Stimulated activated CD8-positive, alpha-beta memory T cell treated with anti-CD3 and anti-CD28 coated beads, Interleukin-12 subunit alpha, Interleukin-12 subunit beta, amount 100 ng/mL, for 4 hours (primary cell): Measurements from ENCODE around the gene GALNT18.

ENCODE experiments used
- DNase-seq: peaks from one replicate; pipeline ENCODE4 v3.0.0-alpha.2; 2020; ENCODE audit warnings: low read depth

Gene GALNT18

GRCh38 chr11:11565636-11566035 lies 56.2 kb downstream of the GALNT18 start:
- no peak for DNase-seq

DNA sequence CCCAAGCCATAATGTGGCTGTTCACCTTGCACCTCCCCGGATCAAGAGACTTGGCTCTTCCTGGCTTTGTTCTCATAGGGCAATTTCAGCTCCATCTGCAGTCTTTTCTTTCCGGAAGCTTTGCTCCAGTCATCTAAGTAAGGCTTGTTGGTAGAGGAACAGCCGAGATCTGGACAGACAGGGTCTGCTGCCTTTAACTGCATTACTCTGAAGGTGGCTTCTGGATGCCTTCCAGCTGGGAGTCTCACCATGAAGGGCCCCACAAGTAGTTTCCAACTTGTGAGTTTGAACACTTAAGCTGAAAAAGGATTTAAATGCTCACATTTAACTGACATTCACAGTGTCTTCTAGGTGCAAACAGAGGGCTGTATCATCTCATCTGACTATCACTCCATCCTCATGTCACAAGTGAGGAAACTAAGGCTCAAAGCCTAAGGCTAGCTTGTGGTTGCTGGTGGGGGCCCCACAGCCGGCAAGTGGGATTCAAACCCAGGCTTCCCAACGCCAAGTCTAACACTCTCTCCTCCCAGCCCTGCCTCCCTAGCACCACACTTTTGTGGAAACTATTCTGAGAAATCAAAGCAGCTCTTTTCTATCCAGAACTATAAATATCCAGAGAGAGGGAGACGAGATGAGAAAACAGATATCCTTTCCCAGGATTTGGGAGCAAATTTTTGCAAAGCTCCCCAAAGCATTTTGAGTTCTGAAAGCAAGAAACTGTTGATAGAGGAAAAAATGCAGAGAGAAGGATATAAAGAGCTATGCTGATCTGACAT lies 58.4 kb downstream of the GALNT18 start:
- no peak for DNase-seq

DNA sequence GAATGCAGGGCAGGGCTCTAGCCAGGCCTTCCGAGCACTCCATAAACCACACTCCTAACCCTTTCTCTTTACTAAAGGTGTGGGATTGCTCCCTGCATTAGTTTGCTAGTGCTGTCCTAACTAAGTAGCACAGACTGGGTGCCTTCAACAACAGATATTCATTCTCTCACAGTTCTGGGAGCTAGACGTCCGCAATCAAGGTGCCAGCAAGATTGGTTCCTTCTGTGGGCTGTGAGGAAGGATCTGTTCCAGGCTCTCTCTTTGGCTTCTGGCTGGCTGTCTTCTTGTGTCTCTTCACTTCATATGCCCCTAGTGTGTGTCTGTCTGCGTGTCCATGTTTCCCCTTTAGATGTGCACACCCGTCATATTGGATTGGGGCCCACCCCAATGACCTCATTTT lies 59.8 kb downstream of the GALNT18 start:
- no peak for DNase-seq

- DNase-seq, result no peak
Measured at GRCh38 chr11:11558826-11559225, 63.0 kb downstream of the GALNT18 start.

- DNase-seq, result no peak
Measured at GRCh38 chr11:11558396-11558795, 63.4 kb downstream of the GALNT18 start.

DNA sequence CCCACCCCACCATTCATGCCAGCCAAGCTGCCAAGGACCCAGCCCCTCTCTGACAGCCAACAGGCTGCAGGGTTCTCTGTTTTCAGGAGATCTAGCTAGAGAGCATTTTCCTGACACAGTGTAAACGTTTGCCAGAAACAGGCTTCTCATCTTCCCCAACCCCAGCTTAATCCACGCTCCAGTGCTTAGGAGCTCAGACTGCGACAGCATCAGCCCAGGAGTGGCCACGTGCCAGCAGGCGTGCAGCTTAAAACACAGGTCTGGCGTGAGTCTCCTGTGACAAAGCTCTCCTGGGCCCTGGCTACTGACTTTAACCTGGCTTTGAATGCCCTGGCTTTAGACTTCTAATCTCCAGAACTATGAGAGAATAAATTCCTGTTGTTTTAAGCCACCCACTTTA lies 66.6 kb downstream of the GALNT18 start:
- DNase-seq, result no peak

- DNase-seq, result no peak
Measured at GRCh38 chr11:11553573-11553972, 68.2 kb downstream of the GALNT18 start.

DNA sequence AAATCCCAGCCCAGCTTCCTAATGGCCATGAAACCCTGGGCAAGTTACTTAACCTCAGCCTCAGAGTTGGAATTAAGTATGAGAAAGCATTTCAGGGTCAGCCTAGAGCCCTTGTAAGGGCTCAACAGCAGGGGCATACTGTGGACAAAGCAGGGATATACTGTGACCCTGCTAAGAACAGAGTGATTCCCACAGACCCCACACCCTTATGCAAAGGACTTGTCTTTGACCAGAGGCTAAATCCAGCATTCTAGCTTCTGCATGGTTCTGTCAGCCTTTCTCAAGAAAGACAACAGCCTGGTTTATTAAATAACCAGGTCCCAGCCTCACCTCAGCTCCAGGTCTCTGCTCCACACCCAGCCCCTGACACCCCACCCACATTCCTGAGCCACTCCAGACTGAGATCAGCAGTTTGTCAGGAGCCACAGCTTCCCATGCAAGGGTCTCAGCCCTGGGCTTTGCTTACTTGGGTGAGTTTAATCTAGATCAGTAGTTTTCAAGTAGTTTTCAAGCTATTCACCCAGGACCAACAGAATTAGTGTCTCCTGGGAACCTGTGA lies 69.2 kb downstream of the GALNT18 start:
- DNase-seq, result no peak

DNA sequence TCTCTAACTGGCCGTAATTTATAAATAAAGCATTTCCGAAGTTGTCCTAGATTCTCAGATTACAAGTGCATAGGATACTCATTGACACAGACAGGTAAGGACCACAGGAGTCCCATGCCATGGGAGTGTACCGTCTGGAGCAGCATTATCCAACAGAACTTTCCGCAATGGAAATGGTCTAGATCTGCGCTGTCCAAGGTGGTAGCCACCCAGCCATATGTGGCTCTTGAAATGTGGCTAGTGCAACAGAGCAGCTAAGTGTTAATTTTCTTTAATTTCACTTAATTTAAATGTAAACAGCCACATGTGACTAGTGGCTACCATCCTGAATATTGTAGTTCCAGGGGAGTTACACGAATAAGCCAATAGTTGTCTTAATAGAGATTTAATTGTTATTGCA lies 71.3 kb downstream of the GALNT18 start:
- DNase-seq, result no peak

- DNase-seq, result no peak
Measured at GRCh38 chr11:11545285-11546275, 76.2 kb downstream of the GALNT18 start.

GRCh38 chr11:11543656-11544055 lies 78.1 kb downstream of the GALNT18 start:
- no peak for DNase-seq

DNA sequence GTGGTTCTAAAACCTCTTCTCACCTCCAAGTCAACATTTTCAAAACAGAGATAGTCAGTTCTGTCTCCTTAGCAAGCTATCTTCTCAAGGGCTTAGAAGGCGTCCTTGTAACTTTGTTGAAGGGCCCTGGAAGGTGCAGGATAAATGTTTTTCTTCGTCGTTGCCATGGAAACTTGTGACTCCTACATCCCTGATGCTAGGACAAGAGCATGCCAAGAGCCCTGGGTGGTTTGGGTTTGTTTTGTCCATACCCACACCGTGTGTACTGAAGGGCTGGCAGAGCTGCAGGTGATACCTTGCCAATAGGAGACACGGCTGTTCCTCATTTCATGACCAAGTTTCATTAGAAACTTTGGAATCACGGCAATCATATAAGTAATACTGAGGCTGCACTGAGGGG lies 81.6 kb downstream of the GALNT18 start:
- DNase-seq, result no peak

GRCh38 chr11:11538277-11538960 lies 83.4 kb downstream of the GALNT18 start:
- DNase-seq, result no peak

DNA sequence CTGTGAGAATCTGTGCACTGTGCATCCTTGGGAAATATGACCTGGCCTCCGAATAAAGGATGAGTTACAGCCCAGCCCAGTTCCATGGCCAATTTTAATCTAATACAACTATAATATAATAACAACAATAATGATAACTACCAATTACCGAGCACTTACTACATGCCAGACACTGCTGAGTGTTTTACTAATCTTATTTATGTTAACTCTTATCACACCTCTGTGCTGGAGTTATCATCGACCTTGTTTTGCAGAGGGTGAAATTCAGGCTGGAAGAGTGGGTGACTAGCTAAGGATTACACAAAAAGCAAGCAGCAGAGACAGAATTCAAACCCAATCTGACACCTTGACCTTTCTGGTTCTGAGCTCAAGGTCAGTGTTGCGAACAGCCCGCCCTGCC lies 83.9 kb downstream of the GALNT18 start:
- no peak for DNase-seq

GRCh38 chr11:11537372-11537771 lies 84.4 kb downstream of the GALNT18 start:
- no peak for DNase-seq

DNA sequence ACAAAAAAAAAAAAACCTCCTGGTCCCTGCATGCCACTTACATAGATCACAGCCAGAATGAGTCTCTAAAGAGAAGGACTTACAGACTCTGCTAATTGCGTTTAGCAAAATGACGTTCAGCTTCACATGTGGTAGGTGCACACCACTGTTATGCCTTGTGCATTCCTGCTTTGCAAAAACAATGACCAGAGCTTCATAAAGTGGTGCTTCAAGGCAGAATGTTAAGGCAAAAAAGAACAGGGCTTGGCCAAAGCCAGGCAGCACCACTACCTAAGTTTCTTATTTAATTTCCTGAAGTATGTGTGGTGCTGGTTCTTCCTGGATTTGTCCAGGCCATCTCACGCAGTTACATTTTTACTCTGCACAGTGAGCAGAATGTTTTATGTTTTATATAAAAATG lies 85.2 kb downstream of the GALNT18 start:
- no peak for DNase-seq

DNA sequence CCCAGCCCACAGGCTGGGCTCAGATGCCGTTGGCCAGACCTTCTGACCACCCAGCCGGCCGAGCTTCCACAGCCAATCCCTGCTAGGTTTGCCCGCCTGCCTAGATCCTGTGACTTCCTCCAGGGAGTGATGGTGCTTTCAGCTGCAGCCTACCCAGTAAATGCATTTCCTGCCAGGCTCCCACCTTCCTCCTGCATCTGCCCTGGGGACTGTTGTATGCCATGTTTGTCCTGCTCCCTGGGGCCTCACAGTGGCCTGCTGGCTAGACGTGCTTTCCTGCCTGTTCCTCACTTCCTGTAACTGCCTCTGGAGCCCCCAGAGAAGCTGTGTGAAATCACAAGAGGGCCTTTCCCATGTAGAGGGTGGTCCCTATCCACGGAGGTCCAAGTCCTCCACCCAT lies 86.2 kb downstream of the GALNT18 start:
- DNase-seq, result no peak

DNA sequence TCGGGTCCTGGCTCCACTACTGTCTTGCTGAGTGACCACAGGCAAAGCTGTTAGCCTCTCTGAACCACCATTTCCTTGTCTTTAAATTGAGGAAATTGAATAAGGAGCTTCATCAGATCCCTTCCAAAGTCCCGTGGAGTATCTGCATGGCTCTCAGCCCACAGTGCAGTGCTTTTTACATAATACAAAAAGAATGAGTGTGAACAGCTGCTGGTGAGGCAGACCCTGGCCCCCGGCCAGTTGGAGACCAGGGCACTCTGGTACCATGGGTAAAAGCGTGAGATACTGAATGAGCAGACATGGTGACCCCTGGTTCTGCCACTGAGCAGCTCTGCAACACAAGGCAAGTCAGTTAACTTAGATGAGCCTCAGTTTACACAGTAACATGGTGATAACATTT lies 86.8 kb downstream of the GALNT18 start:
- DNase-seq, result no peak

GRCh38 chr11:11533751-11534150 lies 88.1 kb downstream of the GALNT18 start:
- no peak for DNase-seq

DNA sequence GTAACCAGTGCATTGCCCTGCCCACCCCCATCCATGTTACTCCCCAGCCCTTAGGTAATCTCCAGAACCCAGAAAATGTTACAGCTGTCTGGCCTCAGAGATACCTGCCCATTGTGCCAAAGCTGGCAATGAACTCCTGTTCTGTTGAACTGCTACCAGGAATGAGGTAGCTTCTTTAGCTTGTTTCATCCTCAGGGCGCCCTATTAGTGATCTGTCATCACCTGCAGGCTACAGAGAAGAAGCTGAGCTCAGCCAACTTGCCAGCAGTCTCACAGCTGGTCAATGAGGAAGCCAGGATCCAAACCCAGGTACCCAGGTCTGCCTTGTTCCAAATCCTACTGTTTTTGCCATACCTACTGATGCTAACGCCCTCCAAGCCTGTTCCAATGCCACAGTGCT lies 88.7 kb downstream of the GALNT18 start:
- no peak for DNase-seq

- no peak for DNase-seq
Measured at GRCh38 chr11:11532574-11532973, 89.2 kb downstream of the GALNT18 start.
